NT2/D1 (cell line): Measurements from ENCODE around the gene RFLNA.

ENCODE experiments used
- SUZ12 ChIP-seq: IDR thresholded peaks from 2 replicates; pipeline ENCODE4 v1.6.1; 2011; ENCODE audit not compliant: insufficient read length, insufficient read depth; ENCODE audit errors: extremely low read depth
- YY1 ChIP-seq: IDR thresholded peaks from 2 replicates; pipeline ENCODE4 v1.6.1; 2011; ENCODE audit not compliant: insufficient read length, insufficient read depth
- ZNF274 ChIP-seq: IDR thresholded peaks from 2 replicates; pipeline ENCODE4 v1.6.1; 2011; ENCODE audit warnings: mild to moderate bottlenecking, low read depth, low read length

- no peak for TF ChIP-seq YY1
- no peak for TF ChIP-seq SUZ12
- no peak for TF ChIP-seq ZNF274
These were observed 22.5 kb downstream of the RFLNA start for GRCh38 chr12:124317400-124317799.
